ENCODE measurements around the gene RAB11FIP3.

The RAB11FIP3 gene

GRCh38 chr16:552171-552570, 126.7 kb downstream of the RAB11FIP3 start:
- TF ChIP-seq CTCF (IDR thresholded peaks at IDR 0.05), result no peak
- H3K27ac ChIP-seq, result no peak overlapping the region
- H3K4me3 ChIP-seq, result no peak overlapping the region
- no peak for DNase-seq (ENCODE audit: low spot score)

- no peak overlapping the region for H3K4me3 ChIP-seq
- no peak for DNase-seq (ENCODE audit: low spot score)
- TF ChIP-seq CTCF (IDR thresholded peaks at IDR 0.05), result no peak
- no peak overlapping the region for H3K27ac ChIP-seq
These were observed 128.3 kb downstream of the RAB11FIP3 start for GRCh38 chr16:553601-554296.

- no peak overlapping the region for H3K4me3 ChIP-seq
- H3K27ac ChIP-seq, result no peak overlapping the region
- no peak for TF ChIP-seq CTCF (IDR thresholded peaks at IDR 0.05)
- no peak for DNase-seq (ENCODE audit: low spot score)
These were observed 128.8 kb downstream of the RAB11FIP3 start for GRCh38 chr16:554297-554621.

GRCh38 chr16:554640-555365, 129.4 kb downstream of the RAB11FIP3 start:
- TF ChIP-seq CTCF (IDR thresholded peaks at IDR 0.05), result no peak
- Histone ChIP-seq H3K4me3 (no peak overlapping the region), H3K27ac (no peak overlapping the region)
- no peak for DNase-seq (ENCODE audit: low spot score)

- H3K27ac ChIP-seq, result no peak overlapping the region
- no peak overlapping the region for H3K4me3 ChIP-seq
- no peak for DNase-seq (ENCODE audit: low spot score)
- TF ChIP-seq CTCF (IDR thresholded peaks at IDR 0.05), result no peak
These were observed 130.4 kb downstream of the RAB11FIP3 start for GRCh38 chr16:555528-556473.

- no peak overlapping the region for H3K27ac ChIP-seq
- DNase-seq (ENCODE audit: low spot score), result no peak
- no peak overlapping the region for H3K4me3 ChIP-seq
- TF ChIP-seq CTCF (IDR thresholded peaks at IDR 0.05), result no peak
These were observed 131.2 kb downstream of the RAB11FIP3 start for GRCh38 chr16:556474-557173.

Measured in coronary artery (tissue), 2 donors.